SK-N-SH (cell line): ENCODE results near the gene PBX3. TPM values are rescaled to one million over a fixed set of nuclear protein-coding genes. Genes with fewer than 3 reads are reported as not detected.

Experiments
- CTCF ChIA-PET: fragments of 300-600, 350-600 bp; formaldehyde crosslinking; extraction: SDS; loops from one replicate; lab custom pipeline; 2021; lab: Yijun Ruan, JAX
- POLR2A ChIA-PET: fragments of 350-600 bp; sonication (Branson Sonifier 250); formaldehyde crosslinking; extraction: SDS; loops from one replicate; lab custom pipeline; 2020; ENCODE audit warnings: antibody characterized with exemption, inconsistent platforms; lab: Yijun Ruan, JAX
- DNase-seq: peaks from one replicate; pipeline ENCODE4 v3.0.0; 2012
- H2AFZ ChIP-seq: fragments of 200-600 bp; sonication (generic); 2 replicates; pipeline ENCODE4 v1.8.1; 2016; ENCODE audit warnings: antibody characterized with exemption, mild to moderate bottlenecking, low read depth
- H3F3A ChIP-seq: fragments of 200-600 bp; sonication (generic); replicated peaks from 2 replicates; pipeline ENCODE3; 2016; ENCODE audit warnings: antibody characterized with exemption, mild to moderate bottlenecking; ENCODE audit not compliant: insufficient read depth
- H3K27ac ChIP-seq, 2 experiments: fragments of 200-500 bp in 1 of 2; fragments of 200-600 bp in 1 of 2; sonication (Bioruptor generic) in 1 of 2; sonication (generic), shearing (Covaris generic) in 1 of 2; 2 replicates each; pipeline versions ENCODE4 v1.5.1 to v1.6.1; 2014 to 2016; ENCODE audit warnings: low read depth in 2 of 2, inconsistent platforms in 1 of 2, low read length in 1 of 2, mild to moderate bottlenecking in 1 of 2, mixed read lengths in 1 of 2
- H3K27me3 ChIP-seq: fragments of 200-600 bp; sonication (generic), shearing (Covaris generic); 2 replicates; pipeline ENCODE4 v1.6.1; 2016; ENCODE audit warnings: mixed run types; ENCODE audit not compliant: insufficient read depth
- H3K36me3 ChIP-seq, 2 experiments: fragments of 200-500 bp in 1 of 2; fragments of 200-600 bp in 1 of 2; sonication (Bioruptor generic) in 1 of 2; sonication (generic) in 1 of 2; replicated peaks in 1 of 2; 2 replicates each; pipeline versions ENCODE3 to v1.5.1; 2014 to 2016; ENCODE audit warnings: low read length in 1 of 2, mild to moderate bottlenecking in 1 of 2; ENCODE audit not compliant: insufficient read depth in 2 of 2, control insufficient read depth in 1 of 2
- H3K4me1 ChIP-seq, 2 experiments: fragments of 200-500 bp in 1 of 2; fragments of 200-600 bp in 1 of 2; sonication (Bioruptor generic) in 1 of 2; sonication (generic), shearing (Covaris generic) in 1 of 2; 2 replicates each; pipeline versions ENCODE4 v1.5.1 to v1.6.1; 2014 to 2016; ENCODE audit warnings: low read depth in 1 of 2, low read length in 1 of 2, mixed run types in 1 of 2; ENCODE audit not compliant: insufficient read depth in 2 of 2, control insufficient read depth in 1 of 2
- H3K4me2 ChIP-seq: fragments of 200-600 bp; sonication (generic), shearing (Covaris generic); 2 replicates; pipeline ENCODE4 v1.6.1; 2017; ENCODE audit warnings: mixed run types
- H3K4me3 ChIP-seq, 2 experiments: fragments of 200-500 bp in 1 of 2; fragments of 200-600 bp in 1 of 2; sonication (Bioruptor generic) in 1 of 2; sonication (generic), shearing (Covaris generic) in 1 of 2; 2 replicates each; pipeline versions ENCODE4 v1.5.1 to v1.8.1; 2014 to 2016; ENCODE audit warnings: low read depth in 2 of 2, inconsistent platforms in 1 of 2, low read length in 1 of 2, mild to moderate bottlenecking in 1 of 2, mixed read lengths in 1 of 2, moderate library complexity in 1 of 2
- H3K79me2 ChIP-seq: fragments of 200-600 bp; sonication (generic); 2 replicates; pipeline ENCODE4 v1.8.1; 2017; ENCODE audit warnings: mild to moderate bottlenecking; ENCODE audit not compliant: insufficient read depth
- H3K9ac ChIP-seq: fragments of 200-600 bp; sonication (generic); 2 replicates; pipeline ENCODE4 v1.6.1; 2017; ENCODE audit warnings: mixed run types
- H3K9me2 ChIP-seq: fragments of 200-600 bp; sonication (generic); 2 replicates; pipeline ENCODE4 v1.6.1; 2017; ENCODE audit warnings: mixed run types
- H3K9me3 ChIP-seq: fragments of 200-600 bp; sonication (generic); 2 replicates; pipeline ENCODE4 v1.6.1; 2017; ENCODE audit warnings: mixed run types, mild to moderate bottlenecking, moderate library complexity
- H4K20me1 ChIP-seq: fragments of 200-600 bp; sonication (generic); 2 replicates; pipeline ENCODE4 v1.6.1; 2017; ENCODE audit warnings: mild to moderate bottlenecking, mixed run types; ENCODE audit not compliant: insufficient read depth
- CTCF ChIP-seq: fragments of 200-600 bp; sonication (generic); IDR thresholded peaks from 2 replicates; pipeline ENCODE4 v1.6.1; 2017; ENCODE audit warnings: antibody characterized with exemption, mild to moderate bottlenecking, moderate library complexity
- ELF1 ChIP-seq: IDR thresholded peaks from 2 replicates; pipeline ENCODE4 v1.4.0; 2012
- EZH2phosphoT487 ChIP-seq: fragments of 200-600 bp; sonication (generic); IDR thresholded peaks from 2 replicates; pipeline ENCODE4 v1.6.1; 2017; ENCODE audit warnings: low read depth, mixed run types, mild to moderate bottlenecking, antibody characterized with exemption, moderate library complexity, borderline replicate concordance
- GATA2 ChIP-seq: sonication (generic); formaldehyde crosslinking; IDR thresholded peaks from 2 replicates; pipeline ENCODE4 v1.5.0; 2020; ENCODE audit warnings: mild to moderate bottlenecking, missing genetic modification reagents
- MAX ChIP-seq: IDR thresholded peaks from 2 replicates; pipeline ENCODE4 v1.4.0; 2012; ENCODE audit warnings: low read depth
- RAD21 ChIP-seq: IDR thresholded peaks from 2 replicates; pipeline ENCODE4 v1.6.1; 2012; ENCODE audit warnings: mild to moderate bottlenecking, low read length
- RCOR1 ChIP-seq: fragments of 150-350 bp; IDR thresholded peaks from 2 replicates; pipeline ENCODE4 v1.6.1; 2017; ENCODE audit warnings: antibody characterized with exemption, low read length
- SIN3A ChIP-seq: IDR thresholded peaks from 2 replicates; pipeline ENCODE4 v1.6.1; 2012; ENCODE audit warnings: low read depth, mild to moderate bottlenecking, low read length, moderate library complexity, borderline replicate concordance
- TAF1 ChIP-seq: IDR thresholded peaks from 2 replicates; pipeline ENCODE4 v1.6.1; 2012; ENCODE audit warnings: low read depth, mild to moderate bottlenecking, low read length, moderate library complexity, borderline replicate concordance
- TCF12 ChIP-seq: IDR thresholded peaks from 2 replicates; pipeline ENCODE4 v1.4.0; 2012
- USF1 ChIP-seq: IDR thresholded peaks from 2 replicates; pipeline ENCODE4 v1.4.0; 2012; ENCODE audit warnings: low read depth, borderline replicate concordance
- USF2 ChIP-seq: fragments of 150-350 bp; IDR thresholded peaks from 2 replicates; pipeline ENCODE4 v1.6.1; 2017; ENCODE audit warnings: antibody characterized with exemption, low read length, low read depth, borderline replicate concordance
- WGBS: methylation state at CpG from one replicate; pipeline ENCODE4 v1.1.6; 2017; ENCODE audit warnings: low lambda C conversion rate; 5-methylcytosine and 5-hydroxymethylcytosine counted together
- polyA plus RNA-seq, 3 experiments: library from polyadenylated mRNA; depleted of rRNA; stranded (reverse); fragments of >200 nt; gene quantifications; 2 replicates each; pipeline ENCODE4 v1.2.3, GENCODE V29; 2012
- TF ChIP-seq, protein P1 (sequence below): IDR thresholded peaks from 2 replicates; pipeline ENCODE4 v1.6.1; 2012; ENCODE audit warnings: mild to moderate bottlenecking, low read depth, low read length, moderate library complexity
- TF ChIP-seq, protein P2 (sequence below): IDR thresholded peaks from 2 replicates; pipeline ENCODE4 v1.4.0; 2012; ENCODE audit warnings: low read depth, borderline replicate concordance

The PBX3 gene
- polyA plus RNA-seq, 1 of the 3 experiments (the other 2 are of a cell fraction), result 73.0 TPM

DNA sequence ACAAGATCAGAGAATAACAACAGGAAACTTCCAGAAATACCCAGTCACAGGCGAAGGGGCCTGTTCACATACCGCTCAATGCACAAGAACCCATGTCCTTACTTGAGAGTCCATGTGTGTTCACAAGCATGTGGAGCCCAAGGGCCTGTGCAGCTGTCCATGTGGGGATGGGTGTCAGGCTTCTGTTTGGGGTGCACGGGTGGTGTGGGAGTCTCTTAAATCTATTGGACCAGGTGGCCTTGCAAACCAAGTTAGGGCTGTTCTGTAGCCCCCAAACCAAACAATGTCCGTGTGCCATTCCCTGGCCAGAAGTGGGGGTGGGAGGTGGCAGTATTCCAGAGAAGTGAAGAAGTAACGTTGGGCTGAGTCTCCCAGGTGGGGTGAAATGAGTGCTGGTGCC lies 222.3 kb downstream of the PBX3 start (continued):
- TF ChIP-seq EZH2phosphoT487, result no peak
- TF ChIP-seq ELF1, result no peak
- TF ChIP-seq TAF1, result no peak
- TF ChIP-seq USF2, result no peak

DNA sequence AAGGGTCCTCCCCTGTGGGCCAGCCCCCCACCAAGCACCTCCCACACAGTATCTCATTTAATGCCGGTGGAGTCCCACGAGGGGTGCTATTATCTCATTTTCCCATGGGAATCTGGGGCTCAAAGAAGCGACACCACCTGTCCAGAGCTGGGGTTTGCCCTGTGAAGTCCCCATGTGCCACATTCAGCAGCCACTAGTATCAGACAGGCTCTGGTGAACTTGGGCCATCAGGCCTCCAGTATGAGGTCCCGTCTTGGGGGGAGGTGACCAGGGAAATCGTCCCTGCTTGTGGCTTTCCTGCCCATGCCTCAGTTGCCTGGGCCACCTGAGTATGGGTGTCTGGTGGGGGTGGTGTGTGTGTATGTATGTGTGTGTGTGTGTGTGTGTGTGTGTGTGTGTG lies 222.7 kb downstream of the PBX3 start:
- H3K4me1 ChIP-seq, result peaks cover 0 to 37% of the 10 kb centered on the region in 2 experiments; a peak in 2 of 4 replicates
- H3K79me2 ChIP-seq, result no peaks in the 10 kb centered on the region
- DNase-seq, result no peak
- H3K27me3 ChIP-seq, result no peaks in the 10 kb centered on the region
- no peaks in the 10 kb centered on the region for H3K9me2 ChIP-seq
- TF ChIP-seq SIN3A, result no peak
- TF ChIP-seq, protein P1, sequence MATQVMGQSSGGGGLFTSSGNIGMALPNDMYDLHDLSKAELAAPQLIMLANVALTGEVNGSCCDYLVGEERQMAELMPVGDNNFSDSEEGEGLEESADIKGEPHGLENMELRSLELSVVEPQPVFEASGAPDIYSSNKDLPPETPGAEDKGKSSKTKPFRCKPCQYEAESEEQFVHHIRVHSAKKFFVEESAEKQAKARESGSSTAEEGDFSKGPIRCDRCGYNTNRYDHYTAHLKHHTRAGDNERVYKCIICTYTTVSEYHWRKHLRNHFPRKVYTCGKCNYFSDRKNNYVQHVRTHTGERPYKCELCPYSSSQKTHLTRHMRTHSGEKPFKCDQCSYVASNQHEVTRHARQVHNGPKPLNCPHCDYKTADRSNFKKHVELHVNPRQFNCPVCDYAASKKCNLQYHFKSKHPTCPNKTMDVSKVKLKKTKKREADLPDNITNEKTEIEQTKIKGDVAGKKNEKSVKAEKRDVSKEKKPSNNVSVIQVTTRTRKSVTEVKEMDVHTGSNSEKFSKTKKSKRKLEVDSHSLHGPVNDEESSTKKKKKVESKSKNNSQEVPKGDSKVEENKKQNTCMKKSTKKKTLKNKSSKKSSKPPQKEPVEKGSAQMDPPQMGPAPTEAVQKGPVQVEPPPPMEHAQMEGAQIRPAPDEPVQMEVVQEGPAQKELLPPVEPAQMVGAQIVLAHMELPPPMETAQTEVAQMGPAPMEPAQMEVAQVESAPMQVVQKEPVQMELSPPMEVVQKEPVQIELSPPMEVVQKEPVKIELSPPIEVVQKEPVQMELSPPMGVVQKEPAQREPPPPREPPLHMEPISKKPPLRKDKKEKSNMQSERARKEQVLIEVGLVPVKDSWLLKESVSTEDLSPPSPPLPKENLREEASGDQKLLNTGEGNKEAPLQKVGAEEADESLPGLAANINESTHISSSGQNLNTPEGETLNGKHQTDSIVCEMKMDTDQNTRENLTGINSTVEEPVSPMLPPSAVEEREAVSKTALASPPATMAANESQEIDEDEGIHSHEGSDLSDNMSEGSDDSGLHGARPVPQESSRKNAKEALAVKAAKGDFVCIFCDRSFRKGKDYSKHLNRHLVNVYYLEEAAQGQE, result no peak
- no peak for TF ChIP-seq CTCF
- no peak for TF ChIP-seq GATA2
- TF ChIP-seq RCOR1, result no peak
- TF ChIP-seq RAD21, result no peak
- no peak for TF ChIP-seq MAX
- TF ChIP-seq USF1, result no peak
- no peak for TF ChIP-seq TCF12
- TF ChIP-seq, protein P2, sequence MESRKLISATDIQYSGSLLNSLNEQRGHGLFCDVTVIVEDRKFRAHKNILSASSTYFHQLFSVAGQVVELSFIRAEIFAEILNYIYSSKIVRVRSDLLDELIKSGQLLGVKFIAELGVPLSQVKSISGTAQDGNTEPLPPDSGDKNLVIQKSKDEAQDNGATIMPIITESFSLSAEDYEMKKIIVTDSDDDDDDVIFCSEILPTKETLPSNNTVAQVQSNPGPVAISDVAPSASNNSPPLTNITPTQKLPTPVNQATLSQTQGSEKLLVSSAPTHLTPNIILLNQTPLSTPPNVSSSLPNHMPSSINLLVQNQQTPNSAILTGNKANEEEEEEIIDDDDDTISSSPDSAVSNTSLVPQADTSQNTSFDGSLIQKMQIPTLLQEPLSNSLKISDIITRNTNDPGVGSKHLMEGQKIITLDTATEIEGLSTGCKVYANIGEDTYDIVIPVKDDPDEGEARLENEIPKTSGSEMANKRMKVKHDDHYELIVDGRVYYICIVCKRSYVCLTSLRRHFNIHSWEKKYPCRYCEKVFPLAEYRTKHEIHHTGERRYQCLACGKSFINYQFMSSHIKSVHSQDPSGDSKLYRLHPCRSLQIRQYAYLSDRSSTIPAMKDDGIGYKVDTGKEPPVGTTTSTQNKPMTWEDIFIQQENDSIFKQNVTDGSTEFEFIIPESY, result no peak
- H3K36me3 ChIP-seq, result peaks cover 25 to 31% of the 10 kb centered on the region in 2 experiments
- ChIA-PET POLR2A (interaction anchor here (1.4 kb wide), 1 partner anchor 9 kb away, joined by 3 read pairs; no protein-coding TSS in a partner anchor), CTCF (no interaction called here)
- 80% methylated on average over 1 of the region's 5 CpGs for WGBS
- no peak overlapping the region for H3K4me2 ChIP-seq
- H3K9ac ChIP-seq, result no peak overlapping the region
- peaks cover 10% of the 10 kb centered on the region for H3F3A ChIP-seq
- H2AFZ ChIP-seq, result no peak overlapping the region
- H3K9me3 ChIP-seq, result no peaks in the 10 kb centered on the region
- no peaks in the 10 kb centered on the region for H4K20me1 ChIP-seq
- H3K4me3 ChIP-seq, result no peak overlapping the region
- H3K27ac ChIP-seq, result no peak overlapping the region
